Activated CD4-positive, alpha-beta memory T cell treated with anti-CD3 and anti-CD28 coated beads, Interleukin-2, amount 10 ng/mL, durations not matched to agents 7 days and 5 days (primary cell): ENCODE data around the gene RIMBP2. TPM values are rescaled to one million over a fixed set of nuclear protein-coding genes. Genes with fewer than 3 reads are reported as not detected.

ENCODE experiments used
- CTCF ChIA-PET: fragments of 350-600 bp; sonication (Branson Sonifier 250); formaldehyde crosslinking; loops from one replicate; lab custom pipeline; 2021; ENCODE audit warnings: antibody characterized with exemption, inconsistent platforms; lab: Charles Lee
- POLR2A ChIA-PET: fragments of 350-600 bp; sonication (Branson Sonifier 250); formaldehyde crosslinking; loops from one replicate; lab custom pipeline; 2021; ENCODE audit warnings: antibody characterized with exemption; lab: Charles Lee
- DNase-seq: peaks from one replicate; pipeline ENCODE4 v3.0.0-alpha.2; 2020
- H3K27ac Mint-ChIP-seq: one replicate; pipeline ENCODE4 v1.8.0; 2021; ENCODE audit warnings: mild to moderate bottlenecking, mixed read lengths
- H3K27me3 Mint-ChIP-seq: one replicate; pipeline ENCODE4 v1.8.0; 2021; ENCODE audit warnings: mixed read lengths
- H3K36me3 Mint-ChIP-seq: one replicate; pipeline ENCODE4 v1.8.0; 2021; ENCODE audit warnings: low read depth, mixed read lengths
- H3K4me1 Mint-ChIP-seq: one replicate; pipeline ENCODE4 v1.8.0; 2021; ENCODE audit warnings: mixed read lengths
- H3K4me3 Mint-ChIP-seq: one replicate; pipeline ENCODE4 v1.8.0; 2021; ENCODE audit warnings: mild to moderate bottlenecking, mixed read lengths
- H3K9me3 Mint-ChIP-seq: one replicate; pipeline ENCODE4 v1.8.0; 2021; ENCODE audit warnings: mixed read lengths
- total RNA-seq, 2 experiments: library from RNA; stranded (reverse); gene quantifications; one replicate each; pipeline ENCODE4 v1.2.3, GENCODE V29; 2021

The RIMBP2 gene
- total RNA-seq, 2 experiments from 2014 or later, result not detected

DNA sequence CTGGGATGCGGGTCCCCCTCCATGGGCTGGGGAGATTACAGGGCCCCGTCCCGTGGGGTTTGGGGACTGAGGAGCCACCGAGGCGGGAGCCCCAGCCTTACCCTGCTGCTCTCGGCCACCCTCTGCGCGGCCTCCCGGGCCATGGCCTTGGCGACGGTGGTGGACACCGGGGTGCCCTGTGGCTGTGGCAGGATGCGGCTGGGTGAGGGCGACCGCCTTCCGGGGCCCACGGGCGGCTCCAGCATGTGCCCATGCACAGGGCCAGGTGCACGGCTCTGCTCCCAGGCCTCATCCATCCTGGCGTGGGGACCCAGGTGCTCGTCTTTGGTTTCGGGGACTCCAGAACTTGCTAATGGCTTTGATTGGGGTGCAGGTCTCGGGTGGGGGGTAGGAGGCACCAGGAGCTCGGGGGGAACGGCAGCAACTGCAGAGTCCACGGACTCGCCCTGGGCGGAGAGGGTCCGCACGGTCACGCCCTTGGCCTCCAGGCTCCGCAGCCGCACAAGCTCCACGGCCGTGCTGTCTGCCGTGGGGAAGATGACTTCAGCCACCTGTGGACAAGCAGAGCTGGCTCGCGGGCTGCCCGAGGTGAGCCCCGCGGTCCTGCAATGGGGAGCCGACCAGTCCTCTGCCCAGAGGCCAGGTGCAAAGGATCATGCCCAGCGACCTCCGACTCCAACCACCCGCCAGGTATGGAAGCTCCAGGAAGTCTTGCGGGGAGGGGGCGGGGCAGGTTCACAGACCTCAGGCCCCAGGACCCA lies 279.2 kb downstream of the RIMBP2 start:
- POLR2A ChIA-PET, result no interaction called here
- peaks cover 15% of the 10 kb centered on the region for H3K9me3 Mint-ChIP-seq
- CTCF ChIA-PET, result no interaction called here
- H3K4me3 Mint-ChIP-seq, result no peak overlapping the region
- no peak overlapping the region for H3K27ac Mint-ChIP-seq
- H3K36me3 Mint-ChIP-seq, result no peaks in the 10 kb centered on the region
- DNase-seq, result no peak
- no peaks in the 10 kb centered on the region for H3K27me3 Mint-ChIP-seq
- no peaks in the 10 kb centered on the region for H3K4me1 Mint-ChIP-seq

DNA sequence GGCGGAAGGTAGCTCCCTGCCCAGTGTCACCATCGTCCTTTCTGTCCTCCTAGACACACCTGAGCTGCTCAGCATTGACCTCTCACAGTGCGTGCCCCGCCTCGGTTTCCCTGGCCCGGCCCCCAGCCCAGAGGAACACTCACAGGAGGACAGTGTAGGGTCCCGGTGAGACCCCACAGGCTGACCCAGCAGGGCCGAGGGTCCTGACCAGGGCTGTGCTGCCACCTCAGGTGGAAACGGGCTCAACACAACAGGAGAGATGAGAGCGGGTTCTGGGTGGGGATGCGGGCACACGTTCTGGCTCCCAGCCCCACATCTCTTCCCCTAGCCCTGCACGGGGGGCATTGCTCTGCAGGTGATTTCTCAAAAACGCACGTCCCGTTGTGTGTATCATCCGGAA lies 280.3 kb downstream of the RIMBP2 start:
- Mint-ChIP-seq H3K9me3 (peaks cover 15% of the 10 kb centered on the region), H3K36me3 (no peaks in the 10 kb centered on the region), H3K27me3 (no peaks in the 10 kb centered on the region), H3K4me1 (no peaks in the 10 kb centered on the region), H3K27ac (no peak overlapping the region), H3K4me3 (no peak overlapping the region)
- DNase-seq, result no peak
- ChIA-PET POLR2A (no interaction called here), CTCF (no interaction called here)

DNA sequence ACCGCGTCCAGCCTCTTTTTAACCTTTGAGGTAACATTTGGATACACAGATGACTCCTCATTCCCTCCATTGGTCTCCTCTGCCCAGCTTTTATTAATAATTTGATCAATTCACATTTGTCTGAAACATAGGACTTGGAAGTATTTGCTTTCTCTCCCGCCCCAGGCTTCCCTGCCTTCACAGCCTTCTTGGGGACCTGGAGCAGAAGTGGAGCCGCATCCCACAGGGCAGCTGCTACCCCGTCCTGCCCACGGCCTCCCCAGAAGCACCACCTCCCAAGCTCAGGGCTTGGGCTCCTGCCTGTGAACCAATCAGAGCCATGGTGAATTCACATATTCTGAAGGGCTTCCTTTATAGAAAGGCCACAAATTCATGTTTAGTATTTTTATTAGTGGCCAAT lies 280.8 kb downstream of the RIMBP2 start:
- POLR2A ChIA-PET, result no interaction called here

DNA sequence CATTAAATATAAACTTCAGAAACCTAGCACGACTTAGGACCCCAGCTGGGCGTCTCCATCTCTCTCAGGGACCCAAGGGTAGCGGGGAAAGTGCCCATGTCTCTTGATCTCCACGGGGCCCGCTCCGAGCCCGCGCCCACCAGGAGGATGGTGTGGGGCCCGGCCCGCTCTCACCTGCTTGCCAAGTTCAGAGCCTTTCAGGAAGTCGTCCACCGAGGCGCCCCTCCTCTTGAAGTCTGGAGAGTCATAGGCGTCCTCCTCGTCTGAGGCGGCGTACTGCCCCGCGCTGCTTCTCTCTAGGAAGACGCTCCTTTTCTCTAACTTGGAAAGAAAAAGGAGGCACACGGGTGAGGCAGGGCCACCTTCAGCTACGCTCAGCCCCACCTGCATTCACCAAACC lies 281.5 kb downstream of the RIMBP2 start:
- H3K36me3 Mint-ChIP-seq, result no peaks in the 10 kb centered on the region
- DNase-seq, result no peak
- no peaks in the 10 kb centered on the region for H3K27me3 Mint-ChIP-seq
- no peaks in the 10 kb centered on the region for H3K4me1 Mint-ChIP-seq
- H3K4me3 Mint-ChIP-seq, result no peak overlapping the region
- H3K9me3 Mint-ChIP-seq, result peaks cover 9% of the 10 kb centered on the region
- no peak overlapping the region for H3K27ac Mint-ChIP-seq
- POLR2A ChIA-PET, result no interaction called here
- CTCF ChIA-PET, result no interaction called here

More for the DNA sequence above, 280.8 kb downstream of the RIMBP2 start:
- Mint-ChIP-seq H3K4me3 (no peak overlapping the region), H3K27ac (no peak overlapping the region), H3K4me1 (no peaks in the 10 kb centered on the region), H3K9me3 (peaks cover 11% of the 10 kb centered on the region), H3K36me3 (no peaks in the 10 kb centered on the region), H3K27me3 (no peaks in the 10 kb centered on the region)
- CTCF ChIA-PET, result no interaction called here
- no peak for DNase-seq

DNA sequence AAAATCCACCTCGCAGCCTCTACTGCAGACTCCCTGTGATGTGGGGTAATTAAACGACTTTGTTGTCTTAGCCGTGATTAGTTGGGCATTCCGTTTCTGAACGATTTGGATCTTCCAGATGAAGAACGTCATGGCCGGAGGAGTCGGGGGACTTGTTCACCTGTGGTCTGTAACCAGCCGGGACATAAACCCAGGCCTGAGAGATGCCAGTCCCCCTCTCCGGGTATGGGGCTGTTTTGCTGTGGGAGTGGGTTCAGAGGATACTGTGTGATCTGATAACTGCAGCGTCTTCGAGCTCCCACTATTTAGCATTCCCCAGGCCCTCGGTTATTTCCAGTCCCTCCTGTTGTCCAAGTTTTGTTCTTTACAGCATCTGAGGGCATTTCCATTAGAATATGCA lies 282.3 kb downstream of the RIMBP2 start:
- DNase-seq, result no peak
- ChIA-PET POLR2A (no interaction called here), CTCF (no interaction called here)
- no peaks in the 10 kb centered on the region for H3K27me3 Mint-ChIP-seq
- no peak overlapping the region for H3K27ac Mint-ChIP-seq
- H3K4me1 Mint-ChIP-seq, result no peaks in the 10 kb centered on the region
- no peaks in the 10 kb centered on the region for H3K36me3 Mint-ChIP-seq
- no peak overlapping the region for H3K4me3 Mint-ChIP-seq
- H3K9me3 Mint-ChIP-seq, result peaks cover 4% of the 10 kb centered on the region

DNA sequence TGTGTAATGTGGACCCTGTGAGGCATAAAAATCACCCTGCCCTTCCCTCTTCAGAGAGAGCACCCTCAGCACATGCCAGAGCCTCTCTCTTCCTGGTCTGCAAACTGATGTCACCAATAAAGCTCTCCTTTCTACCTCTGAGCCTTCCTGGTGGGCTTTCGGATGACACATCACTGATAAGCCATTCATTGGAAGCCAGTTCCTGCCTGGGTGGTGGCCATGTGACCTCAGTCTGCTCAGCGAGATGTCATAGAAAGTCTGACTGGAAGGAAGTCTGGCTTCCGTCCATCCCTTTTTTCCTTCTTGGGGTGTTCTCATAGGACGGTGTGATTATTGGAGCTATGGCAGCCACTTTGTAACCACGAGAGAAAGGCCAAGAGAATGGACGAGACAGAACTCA lies 282.7 kb downstream of the RIMBP2 start:
- Mint-ChIP-seq H3K27me3 (no peaks in the 10 kb centered on the region), H3K4me1 (no peaks in the 10 kb centered on the region), H3K36me3 (no peaks in the 10 kb centered on the region), H3K4me3 (no peak overlapping the region), H3K27ac (no peak overlapping the region), H3K9me3 (peaks cover 3% of the 10 kb centered on the region)
- CTCF ChIA-PET, result no interaction called here
- DNase-seq, result no peak
- POLR2A ChIA-PET, result no interaction called here

DNA sequence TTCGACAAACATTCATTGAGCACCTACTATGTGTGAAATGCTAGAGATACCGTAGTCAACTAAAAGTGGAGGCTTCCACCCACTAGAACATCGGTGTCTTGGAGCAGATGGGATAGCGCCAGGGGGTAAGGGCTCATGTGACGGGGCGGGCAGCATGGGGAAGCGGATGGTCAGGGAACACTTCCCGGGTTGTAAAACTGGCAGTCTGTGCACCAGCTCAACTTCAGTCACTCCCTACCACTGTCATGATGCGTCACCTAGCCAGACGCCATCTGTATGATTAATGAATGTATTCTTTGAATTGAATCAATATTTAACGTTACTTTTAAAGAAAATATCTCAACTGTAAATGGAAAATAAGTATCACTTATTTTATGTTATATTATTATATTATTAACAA lies 284.9 kb downstream of the RIMBP2 start:
- H3K4me1 Mint-ChIP-seq, result no peaks in the 10 kb centered on the region
- POLR2A ChIA-PET, result no interaction called here
- peaks cover 3% of the 10 kb centered on the region for H3K9me3 Mint-ChIP-seq
- CTCF ChIA-PET, result no interaction called here
- no peak overlapping the region for H3K4me3 Mint-ChIP-seq
- DNase-seq, result no peak
- H3K36me3 Mint-ChIP-seq, result no peaks in the 10 kb centered on the region
- H3K27ac Mint-ChIP-seq, result no peak overlapping the region
- no peaks in the 10 kb centered on the region for H3K27me3 Mint-ChIP-seq

DNA sequence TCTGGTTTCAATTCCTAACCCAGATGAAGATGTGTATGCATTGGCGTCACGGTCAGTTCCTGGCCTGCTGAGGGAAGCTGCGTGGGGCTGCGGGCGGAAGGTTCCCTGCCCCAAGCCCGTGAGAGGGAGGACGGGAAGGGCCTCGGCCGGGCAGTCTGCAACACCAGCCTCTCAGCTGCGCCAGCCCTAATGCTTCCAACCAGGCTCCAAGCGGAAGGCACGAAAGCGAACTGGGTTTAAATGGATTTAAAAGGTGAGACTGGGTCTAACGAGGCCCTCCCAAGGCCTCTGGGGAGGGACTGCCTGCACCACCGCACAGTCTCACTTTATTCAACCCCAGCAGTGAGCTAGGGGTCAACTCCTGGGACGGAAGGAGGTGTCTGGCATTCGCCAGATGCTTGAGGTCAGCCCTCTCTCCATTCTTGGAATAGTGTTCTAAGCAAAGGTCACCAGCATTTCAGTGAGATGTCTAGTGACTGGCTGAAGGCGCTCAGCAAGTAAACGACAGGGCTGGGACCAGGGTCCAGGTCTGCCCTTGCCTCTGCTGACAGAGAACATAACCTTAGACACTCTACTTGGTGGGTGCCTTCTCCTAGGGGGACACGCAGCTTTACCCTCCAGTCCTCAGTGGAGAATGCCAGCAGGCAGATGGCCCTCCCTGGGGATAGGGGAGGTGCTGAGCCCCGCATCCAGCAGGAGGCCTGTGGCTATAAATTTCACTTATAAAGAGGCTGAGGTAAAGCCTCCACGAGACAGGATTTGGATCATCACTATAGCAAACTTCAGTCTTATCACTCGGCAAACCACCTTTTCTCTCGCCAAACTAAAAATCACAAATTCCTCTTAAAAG lies 286.2 kb downstream of the RIMBP2 start:
- CTCF ChIA-PET, result no interaction called here
- Mint-ChIP-seq H3K27me3 (no peaks in the 10 kb centered on the region), H3K36me3 (no peaks in the 10 kb centered on the region), H3K9me3 (peaks cover 8% of the 10 kb centered on the region), H3K27ac (no peak overlapping the region), H3K4me1 (no peaks in the 10 kb centered on the region), H3K4me3 (no peak overlapping the region)
- DNase-seq, result no peak
- POLR2A ChIA-PET, result no interaction called here

DNA sequence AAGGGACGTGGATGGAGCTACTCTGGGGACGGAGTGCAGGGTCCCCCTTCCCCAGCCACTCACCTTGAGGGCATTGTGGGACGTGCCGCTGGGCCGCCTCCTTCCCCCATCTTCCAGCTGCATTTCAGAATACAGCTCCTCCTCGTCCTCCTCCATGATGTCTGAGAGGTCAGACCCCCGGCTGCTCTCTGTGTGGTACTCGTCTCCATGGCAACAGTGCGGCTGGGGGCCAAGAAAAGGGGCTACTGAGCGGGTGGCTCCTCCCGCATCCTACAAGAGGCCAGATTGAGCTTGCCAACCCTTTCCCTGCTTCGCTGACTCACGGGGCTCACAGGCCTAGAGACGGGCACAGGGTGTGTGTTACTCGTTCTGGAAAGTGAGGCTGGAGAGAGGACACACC lies 288.0 kb downstream of the RIMBP2 start:
- Mint-ChIP-seq H3K27me3 (no peaks in the 10 kb centered on the region), H3K4me1 (no peaks in the 10 kb centered on the region), H3K9me3 (peaks cover 5% of the 10 kb centered on the region)

DNA sequence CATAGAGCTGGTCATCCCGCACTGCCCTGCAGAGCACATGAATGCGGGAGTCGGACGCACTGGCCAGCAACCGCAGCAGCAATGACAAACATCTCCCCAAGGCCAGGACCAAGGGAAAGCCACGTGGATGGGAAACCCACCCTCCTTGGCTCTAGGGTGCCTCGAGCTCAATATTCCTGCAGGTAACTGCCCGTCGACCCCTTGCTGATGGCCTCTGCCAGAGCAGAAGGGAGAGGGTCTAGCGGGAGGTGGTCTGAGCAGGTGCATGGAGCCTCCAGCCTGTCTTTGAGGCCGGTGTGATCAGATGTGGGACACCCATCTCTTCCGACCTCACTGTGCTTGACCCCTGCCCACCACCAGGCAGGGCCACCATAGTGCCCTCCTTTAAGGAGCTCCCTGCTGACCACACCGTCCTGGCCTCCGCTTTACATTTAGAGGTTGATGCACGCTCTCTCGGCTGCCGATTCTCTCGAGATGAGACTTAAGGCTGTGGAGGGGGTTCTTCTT lies 288.7 kb downstream of the RIMBP2 start:
- Mint-ChIP-seq H3K36me3 (no peaks in the 10 kb centered on the region), H3K27ac (no peak overlapping the region), H3K4me1 (no peaks in the 10 kb centered on the region), H3K4me3 (no peak overlapping the region), H3K9me3 (peaks cover 5% of the 10 kb centered on the region), H3K27me3 (no peaks in the 10 kb centered on the region)
- CTCF ChIA-PET, result no interaction called here
- DNase-seq, result no peak
- POLR2A ChIA-PET, result no interaction called here

More for the DNA sequence above, 288.0 kb downstream of the RIMBP2 start:
- ChIA-PET POLR2A (no interaction called here), CTCF (no interaction called here)
- no peaks in the 10 kb centered on the region for H3K36me3 Mint-ChIP-seq
- DNase-seq, result no peak
- H3K27ac Mint-ChIP-seq, result no peak overlapping the region
- H3K4me3 Mint-ChIP-seq, result no peak overlapping the region

DNA sequence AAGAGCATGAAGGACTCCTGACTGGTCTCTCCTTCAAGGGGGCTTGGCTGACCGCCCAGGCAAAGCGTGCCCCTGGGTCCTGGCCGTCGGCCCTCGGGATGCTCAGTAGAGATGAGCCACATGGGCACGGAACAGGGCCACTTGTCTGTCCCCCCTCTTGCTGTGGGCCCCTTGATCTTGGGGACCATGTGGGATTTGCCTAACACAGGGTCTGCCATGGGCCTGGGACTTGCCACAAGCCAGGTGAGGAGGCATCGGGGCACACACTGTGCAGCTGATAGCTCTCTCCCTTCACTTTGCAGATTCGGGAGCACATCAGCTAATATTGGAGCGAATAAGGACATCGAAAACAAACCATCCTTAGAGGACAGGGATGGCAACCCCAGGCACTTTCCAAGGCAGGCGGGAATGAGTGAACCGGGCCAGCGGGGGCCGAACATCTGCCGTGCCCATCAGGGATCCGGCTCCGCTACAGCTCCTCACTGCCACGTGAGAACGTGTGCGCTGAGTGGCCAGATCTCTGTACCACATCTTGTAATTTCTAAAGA lies 290.3 kb downstream of the RIMBP2 start:
- H3K27me3 Mint-ChIP-seq, result no peaks in the 10 kb centered on the region
- no peaks in the 10 kb centered on the region for H3K36me3 Mint-ChIP-seq
- DNase-seq, result no peak
- ChIA-PET CTCF (no interaction called here), POLR2A (no interaction called here)
- H3K4me3 Mint-ChIP-seq, result no peak overlapping the region
- H3K27ac Mint-ChIP-seq, result no peak overlapping the region
- H3K4me1 Mint-ChIP-seq, result no peaks in the 10 kb centered on the region
- peaks cover 5% of the 10 kb centered on the region for H3K9me3 Mint-ChIP-seq

DNA sequence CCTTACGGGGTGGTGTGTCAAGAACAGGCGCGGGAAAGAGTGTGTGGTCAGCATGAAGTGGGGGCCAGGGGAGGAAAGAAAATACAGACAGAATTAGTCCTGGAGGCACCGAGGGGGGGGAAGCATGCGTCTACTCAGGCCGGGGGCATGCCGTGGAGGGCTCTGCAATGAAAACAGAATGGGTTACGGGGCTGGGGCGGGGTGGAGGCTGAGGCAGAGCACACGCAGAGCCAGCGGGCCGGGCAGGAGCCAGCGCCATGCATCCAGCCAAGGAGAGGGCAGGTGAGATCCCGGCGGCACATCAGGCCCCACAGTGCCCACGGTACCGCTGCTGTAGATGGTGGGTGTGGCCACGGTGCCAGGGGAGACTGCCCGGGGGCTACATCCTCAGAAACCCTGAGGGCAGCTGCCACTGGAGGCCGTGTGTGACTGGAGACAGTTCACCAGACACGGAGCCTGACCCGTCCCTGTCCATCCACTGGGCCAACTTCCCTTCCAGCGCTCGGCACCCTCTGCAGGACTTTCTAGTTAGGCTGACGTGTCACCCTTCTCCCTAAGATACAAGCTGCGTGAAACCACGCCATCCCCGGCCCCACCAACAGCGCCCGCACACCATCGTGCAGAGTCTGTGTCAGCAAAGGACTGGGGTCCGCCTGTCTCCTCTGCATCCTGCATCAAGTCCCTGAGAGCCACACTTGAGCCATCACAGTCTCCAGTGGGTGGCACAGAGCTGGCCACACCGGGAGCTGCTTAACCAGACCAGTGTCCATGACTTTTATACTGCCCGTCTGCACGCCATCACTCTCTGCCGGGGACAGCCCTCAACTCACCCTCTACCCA lies 291.0 kb downstream of the RIMBP2 start:
- ChIA-PET CTCF (no interaction called here), POLR2A (no interaction called here)
- Mint-ChIP-seq H3K4me3 (no peak overlapping the region), H3K4me1 (no peaks in the 10 kb centered on the region), H3K9me3 (peaks cover 5% of the 10 kb centered on the region), H3K27me3 (no peaks in the 10 kb centered on the region), H3K27ac (no peak overlapping the region), H3K36me3 (no peaks in the 10 kb centered on the region)
- no peak for DNase-seq
